Thoracic aorta (tissue), 2 donors: ENCODE results near the gene PARD3. TPM values are rescaled to one million over a fixed set of nuclear protein-coding genes. Genes with fewer than 3 reads are reported as not detected.

Experiments used
- ATAC-seq: fragments of 150-250 bp; one replicate; pipeline ENCODE4 v1.8.0; 2017; ENCODE audit warnings: low read depth; ENCODE audit not compliant: insufficient number of reproducible peaks, low FRiP score
- DNase-seq: peaks from one replicate; pipeline ENCODE4 v3.0.0-alpha.2; 2020; ENCODE audit warnings: low spot score
- H3K27ac ChIP-seq, 2 donors: fragments of 200-600 bp; sonication (generic); 1 replicate in 1 of 2; 2 replicates in 1 of 2; pipeline ENCODE4 v1.5.1; 2016; ENCODE audit warnings: mild to moderate bottlenecking in 2 of 2, moderate library complexity in 2 of 2
- H3K27me3 ChIP-seq: fragments of 200-600 bp; sonication (generic); replicated peaks from 2 replicates; pipeline ENCODE4 v1.6.0; 2016; ENCODE audit warnings: mild to moderate bottlenecking; ENCODE audit not compliant: insufficient read depth
- H3K36me3 ChIP-seq: fragments of 200-600 bp; sonication (generic); one replicate; pipeline ENCODE4 v1.5.1; 2016
- H3K4me1 ChIP-seq, 2 donors: fragments of 200-600 bp; sonication (generic); 1 replicate in 1 of 2; 2 replicates in 1 of 2; pipeline versions ENCODE4 v1.5.1 to v1.6.0; 2016; ENCODE audit warnings: low read depth in 2 of 2, mild to moderate bottlenecking in 1 of 2; ENCODE audit not compliant: control insufficient read depth in 1 of 2
- H3K4me3 ChIP-seq: fragments of 200-600 bp; sonication (generic); 2 replicates; pipeline ENCODE4 v1.5.1; 2016; ENCODE audit warnings: mild to moderate bottlenecking
- H3K9me3 ChIP-seq: fragments of 200-600 bp; sonication (generic); 2 replicates; pipeline ENCODE4 v1.5.1; 2016
- CTCF ChIP-seq: fragments of 200-600 bp; sonication (generic); IDR thresholded peaks from one replicate; pipeline ENCODE4 v1.5.1; 2019; ENCODE audit warnings: antibody characterized with exemption
- total RNA-seq, 2 donors: library from RNA; depleted of rRNA; stranded (reverse); fragments of >200 nt; gene quantifications; one replicate each; pipeline versions ENCODE4 v1.1.0 to v1.2.3, GENCODE V29; 2016

Gene PARD3
- total RNA-seq, 2 donors from 2014 or later, result 16.7 to 34.5 TPM

- no peak for ATAC-seq
- Histone ChIP-seq H3K36me3 (no peaks in the 10 kb centered on the region), H3K27me3 (no peaks in the 10 kb centered on the region), H3K9me3 (no peaks in the 10 kb centered on the region), H3K4me1 (peaks cover 9 to 43% of the 10 kb centered on the region in 2 donors), H3K27ac (no peak overlapping the region), H3K4me3 (no peak overlapping the region)
- TF ChIP-seq CTCF, result no peak
- no peak for DNase-seq
Observed at GRCh38 chr10:34121125-34121753, 693.9 kb downstream of the PARD3 start.

GRCh38 chr10:34119456-34119855 lies 695.6 kb downstream of the PARD3 start:
- no peak for TF ChIP-seq CTCF
- Histone ChIP-seq H3K36me3 (no peaks in the 10 kb centered on the region), H3K27ac (no peak overlapping the region), H3K4me3 (no peak overlapping the region), H3K9me3 (no peaks in the 10 kb centered on the region), H3K4me1 (peaks cover 9 to 33% of the 10 kb centered on the region in 2 donors), H3K27me3 (no peaks in the 10 kb centered on the region)
- ATAC-seq (no peak), DNase-seq (no peak)

- no peaks in the 10 kb centered on the region for H3K9me3 ChIP-seq
- no peaks in the 10 kb centered on the region for H3K27me3 ChIP-seq
- DNase-seq (no peak), ATAC-seq (no peak)
- no peak overlapping the region for H3K27ac ChIP-seq
- H3K36me3 ChIP-seq, result no peaks in the 10 kb centered on the region
- H3K4me3 ChIP-seq, result peak overlapping the region; percentile 53
- no peak for TF ChIP-seq CTCF
- H3K4me1 ChIP-seq, result peaks cover 8 to 24% of the 10 kb centered on the region in 2 donors
Observed at GRCh38 chr10:34116681-34117271, 698.3 kb downstream of the PARD3 start.

GRCh38 chr10:34116220-34116641 lies 698.9 kb downstream of the PARD3 start:
- Histone ChIP-seq H3K9me3 (no peaks in the 10 kb centered on the region), H3K27me3 (no peaks in the 10 kb centered on the region), H3K36me3 (no peaks in the 10 kb centered on the region), H3K27ac (no peak overlapping the region), H3K4me1 (peaks cover 4 to 19% of the 10 kb centered on the region in 2 donors), H3K4me3 (peak overlapping the region; percentile 53)
- ATAC-seq, result no peak
- DNase-seq, result no peak
- TF ChIP-seq CTCF, result no peak

- Histone ChIP-seq H3K27me3 (no peaks in the 10 kb centered on the region), H3K36me3 (peaks cover 7% of the 10 kb centered on the region), H3K27ac (no peak overlapping the region), H3K4me1 (peaks cover 4 to 18% of the 10 kb centered on the region in 2 donors), H3K4me3 (no peak overlapping the region), H3K9me3 (no peaks in the 10 kb centered on the region)
- no peak for DNase-seq
- no peak for ATAC-seq
- no peak for TF ChIP-seq CTCF
Observed at GRCh38 chr10:34114914-34115313, 700.2 kb downstream of the PARD3 start.
